ENCODE measurements around the gene WNK2. TPM values are rescaled to one million over a fixed set of nuclear protein-coding genes. Genes with fewer than 3 reads are reported as not detected.

The WNK2 gene
- total and polyA plus RNA-seq, 2 donors (not counting 3 experiments of a cell fraction or from before 2014, with no cell fraction given), result not detected

DNA sequence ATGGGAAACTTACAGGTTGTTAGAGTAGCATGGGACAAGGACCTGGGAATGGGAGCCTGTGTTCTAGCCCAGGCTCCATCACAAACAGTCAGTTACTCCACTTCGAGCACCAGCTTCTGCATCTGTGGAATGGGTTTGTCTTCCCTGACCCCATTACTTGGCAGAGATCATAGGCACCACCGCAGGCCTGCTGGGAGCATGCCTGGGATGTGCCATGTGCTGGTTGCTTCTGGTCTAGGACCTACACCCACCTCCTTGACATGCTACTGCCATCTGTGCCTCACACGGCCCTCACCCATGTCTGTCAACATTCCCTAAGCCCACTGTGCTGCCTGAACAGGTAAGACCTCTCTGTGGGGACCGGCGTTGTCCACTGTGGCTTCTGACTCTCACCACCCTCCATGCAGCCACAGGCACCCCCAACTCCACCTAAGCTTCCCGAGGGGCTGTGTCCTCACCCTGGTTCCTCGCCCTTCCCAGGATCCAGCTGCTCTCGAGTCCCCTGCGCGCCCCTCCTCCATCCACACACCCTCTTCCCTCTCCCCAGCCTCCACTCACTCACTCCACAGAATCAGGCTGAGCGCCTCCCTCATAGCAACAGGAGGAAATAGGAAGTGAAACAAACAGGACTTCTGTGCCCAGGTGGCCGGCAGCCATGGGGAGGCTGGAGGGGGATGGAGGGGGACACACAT lies 181.6 kb downstream of the WNK2 start:
- no peaks in the 10 kb centered on the region for H3K4me1 ChIP-seq (ENCODE audit: control insufficient read depth, extremely low read depth, insufficient read depth, low read length)
- ChIA-PET POLR2A (no interaction called here), CTCF (no interaction called here)
- H4K20me1 ChIP-seq (replicated peaks; ENCODE audit: control insufficient read depth, extremely low read depth, insufficient read depth, low read length), result no peaks in the 10 kb centered on the region
- FAIRE-seq (no peak), DNase-seq (ENCODE audit: low read depth, low spot score) (no peak)
- no TSS peak for BruUV-seq (replicated peaks)
- H3K79me2 ChIP-seq (ENCODE audit: control insufficient read depth, insufficient read depth, low read length), result no peaks in the 10 kb centered on the region
- H3K27ac ChIP-seq (ENCODE audit: insufficient read depth, low read depth, low read length), result no peak overlapping the region
- intact Hi-C loops (cut with micrococcal nuclease) (no loop called here), dilution Hi-C loops (cut with MboI; ENCODE audit: extremely low pct_ligation_motif_present, low sequenced_read_pairs) (no loop called here)
- no peak overlapping the region for H3K9ac ChIP-seq (replicated peaks; ENCODE audit: extremely low read depth, insufficient read depth, low read length)
- no peaks in the 10 kb centered on the region for H3K27me3 ChIP-seq (ENCODE audit: control insufficient read depth in 2 of 2, insufficient read depth in 2 of 2, low read length in 2 of 2)
- H3K9me1 ChIP-seq (replicated peaks; ENCODE audit: control insufficient read depth, extremely low read depth, insufficient read depth, low read length), result no peaks in the 10 kb centered on the region
- no peaks in the 10 kb centered on the region for H3K9me3 ChIP-seq (replicated peaks; ENCODE audit: control insufficient read depth, insufficient read depth, low read length)
- no peak overlapping the region for H3K4me3 ChIP-seq (replicated peaks in 1 of 3; ENCODE audit: insufficient read depth in 1 of 3, low read depth in 1 of 3, low read length in 3 of 3)
- no peaks in the 10 kb centered on the region for H3K36me3 ChIP-seq (ENCODE audit: control insufficient read depth in 2 of 2, extremely low read depth in 1 of 2, insufficient read depth in 2 of 2, low read length in 2 of 2)
- H3K4me2 ChIP-seq (ENCODE audit: insufficient read depth, low read length), result no peak overlapping the region
- TF ChIP-seq JUN (IDR thresholded peaks at IDR 0.05; ENCODE audit: borderline replicate concordance, insufficient read depth, insufficient read length, low read depth) (no peak), GATA2 (IDR thresholded peaks at IDR 0.05; ENCODE audit: insufficient read depth, insufficient read length, low read depth, low read length) (no peak), POLR2A (IDR thresholded peaks at IDR 0.05; ENCODE audit: low read depth, low read length) (no peak), POLR2AphosphoS5 (IDR thresholded peaks at IDR 0.05; ENCODE audit: insufficient read depth, low read depth, low read length) (no peak), MYC (IDR thresholded peaks at IDR 0.05; ENCODE audit: low read depth, low read length) (no peak), EZH2 (IDR thresholded peaks at IDR 0.05; ENCODE audit: borderline replicate concordance, low read depth, low read length, severe bottlenecking) (no peak), FOS (IDR thresholded peaks at IDR 0.05; ENCODE audit: borderline replicate concordance, insufficient read depth, low read length) (no peak)
- TF ChIP-seq, protein P1, sequence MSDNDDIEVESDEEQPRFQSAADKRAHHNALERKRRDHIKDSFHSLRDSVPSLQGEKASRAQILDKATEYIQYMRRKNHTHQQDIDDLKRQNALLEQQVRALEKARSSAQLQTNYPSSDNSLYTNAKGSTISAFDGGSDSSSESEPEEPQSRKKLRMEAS (IDR thresholded peaks at IDR 0.05; ENCODE audit: insufficient read depth, insufficient read length), result no peak
- TF ChIP-seq, protein P2, sequence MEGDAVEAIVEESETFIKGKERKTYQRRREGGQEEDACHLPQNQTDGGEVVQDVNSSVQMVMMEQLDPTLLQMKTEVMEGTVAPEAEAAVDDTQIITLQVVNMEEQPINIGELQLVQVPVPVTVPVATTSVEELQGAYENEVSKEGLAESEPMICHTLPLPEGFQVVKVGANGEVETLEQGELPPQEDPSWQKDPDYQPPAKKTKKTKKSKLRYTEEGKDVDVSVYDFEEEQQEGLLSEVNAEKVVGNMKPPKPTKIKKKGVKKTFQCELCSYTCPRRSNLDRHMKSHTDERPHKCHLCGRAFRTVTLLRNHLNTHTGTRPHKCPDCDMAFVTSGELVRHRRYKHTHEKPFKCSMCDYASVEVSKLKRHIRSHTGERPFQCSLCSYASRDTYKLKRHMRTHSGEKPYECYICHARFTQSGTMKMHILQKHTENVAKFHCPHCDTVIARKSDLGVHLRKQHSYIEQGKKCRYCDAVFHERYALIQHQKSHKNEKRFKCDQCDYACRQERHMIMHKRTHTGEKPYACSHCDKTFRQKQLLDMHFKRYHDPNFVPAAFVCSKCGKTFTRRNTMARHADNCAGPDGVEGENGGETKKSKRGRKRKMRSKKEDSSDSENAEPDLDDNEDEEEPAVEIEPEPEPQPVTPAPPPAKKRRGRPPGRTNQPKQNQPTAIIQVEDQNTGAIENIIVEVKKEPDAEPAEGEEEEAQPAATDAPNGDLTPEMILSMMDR (IDR thresholded peaks at IDR 0.05; ENCODE audit: extremely low read depth in 1 of 2, insufficient read depth in 1 of 2, low read depth in 1 of 2, low read length in 2 of 2), result no peak
- H2AFZ ChIP-seq (ENCODE audit: low read depth, low read length), result no peak overlapping the region

Data from endothelial cell of umbilical vein (primary cell).